UCSD-AML1 (cell line): ENCODE results near the gene PSMB2.
A peak's percentile ranks its signal among the peaks of the same experiment; 100 is the strongest.

Experiments used
- DNase-seq: peaks from one replicate; lab custom pipeline; 2025; ENCODE audit not compliant: unreplicated experiment; lab: John Stamatoyannopoulos, UW

PSMB2 gene

GRCh38 chr1:35557611-35558373 is 83.5 kb downstream of the PSMB2 start, which contains the start of gene NCDN:
Gene NCDN, plus strand, starts transcription at chr1:35557799. Its CDS starts 392 bp downstream, at chr1:35558191.
- peak; percentile 96 for DNase-seq

GRCh38 chr1:35557118-35557610 is 84.2 kb downstream of the PSMB2 start, which contains the start of gene KIAA0319L:
Gene KIAA0319L, minus strand, starts transcription at chr1:35557403. Its CDS starts 2,912 bp downstream, at chr1:35554491.
- peak; percentile 94 for DNase-seq

GRCh38 chr1:35556484-35557117 is 84.7 kb downstream of the PSMB2 start:
- DNase-seq: no peak

- no peak for DNase-seq
These were observed 85.5 kb downstream of the PSMB2 start for GRCh38 chr1:35555601-35556477.

- DNase-seq: no peak
These were observed 86.1 kb downstream of the PSMB2 start for GRCh38 chr1:35555212-35555584.

- DNase-seq: no peak
These were observed 86.8 kb downstream of the PSMB2 start for GRCh38 chr1:35554266-35555211.

- DNase-seq: no peak
These were observed 87.5 kb downstream of the PSMB2 start for GRCh38 chr1:35553851-35554250.
